G401.6 (cell line): ENCODE data around the gene KRT83.
"Not testable (repeated sequence)": the region's sequence is repeated elsewhere in the genome, so short reads cannot be mapped to it uniquely, and the experiment has no call there.

ENCODE experiments used
- FAIRE-seq: peaks from 2 replicates; lab custom pipeline; 2012; peaks lifted over from hg19 to GRCh38; lab: Jason Lieb, UNC

The KRT83 gene

DNA sequence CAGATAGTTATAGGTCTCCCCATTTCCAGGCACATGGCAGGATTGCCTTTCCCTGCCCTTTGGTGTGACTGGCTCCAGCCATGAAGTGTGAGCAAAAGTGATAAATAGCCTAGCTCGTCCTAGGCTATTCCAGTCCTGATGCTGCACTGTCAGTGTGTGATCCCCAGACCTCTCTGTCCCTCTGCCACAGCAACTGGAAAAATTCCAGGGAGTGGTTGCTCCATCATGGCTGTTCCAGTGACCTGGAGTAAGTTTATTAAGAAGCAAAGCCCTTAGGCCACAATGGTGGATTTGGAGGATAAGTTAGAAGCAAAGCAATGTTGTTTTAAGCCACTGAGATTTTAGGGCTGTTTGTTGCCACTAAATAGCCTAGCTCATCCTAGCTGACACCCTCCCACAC is 9.8 kb upstream of the KRT83 start:
- no peak for FAIRE-seq

DNA sequence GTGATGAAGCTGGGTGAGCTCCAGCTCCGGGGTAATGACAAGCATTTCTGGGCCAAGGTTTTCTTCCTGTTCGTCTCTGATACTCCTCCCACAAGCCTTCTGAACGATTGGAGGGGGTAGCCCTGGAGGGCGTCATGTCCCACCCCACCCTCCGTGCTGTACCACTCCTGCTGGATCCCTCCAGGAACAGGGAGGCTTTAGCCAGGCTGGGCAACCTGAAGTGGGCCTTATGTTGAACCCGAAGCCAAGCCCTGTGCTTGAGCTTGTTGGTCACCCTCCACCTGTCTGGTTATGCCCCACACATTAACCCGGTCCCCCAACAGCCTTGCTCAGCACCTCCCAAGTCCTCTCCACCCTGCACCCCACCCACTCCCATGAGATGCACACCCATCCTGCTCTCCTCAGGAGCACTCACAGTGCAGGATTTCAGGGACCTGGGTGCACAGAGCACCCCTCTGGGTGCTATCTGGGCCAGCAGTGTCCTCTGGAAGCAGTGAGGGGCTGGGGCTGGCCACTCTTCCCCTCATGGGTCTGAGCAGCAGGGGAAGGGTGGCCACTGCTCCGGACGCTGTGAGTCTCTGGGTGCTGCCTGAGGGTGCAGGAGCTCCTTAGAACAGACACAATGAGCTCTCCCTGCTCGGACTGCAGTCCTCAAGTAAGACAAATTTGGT is 6.8 kb upstream of the KRT83 start:
- FAIRE-seq = no peak

GRCh38 chr12:52327052-52327829 is 6.0 kb upstream of the KRT83 start:
- FAIRE-seq = peak; percentile 42

- no peak for FAIRE-seq
Measured at GRCh38 chr12:52324153-52324444, 2.9 kb upstream of the KRT83 start.

- FAIRE-seq = no peak
Measured at GRCh38 chr12:52323416-52324152, 2.4 kb upstream of the KRT83 start.

- no peak for FAIRE-seq
Measured at GRCh38 chr12:52323001-52323400, 1.8 kb upstream of the KRT83 start.

DNA sequence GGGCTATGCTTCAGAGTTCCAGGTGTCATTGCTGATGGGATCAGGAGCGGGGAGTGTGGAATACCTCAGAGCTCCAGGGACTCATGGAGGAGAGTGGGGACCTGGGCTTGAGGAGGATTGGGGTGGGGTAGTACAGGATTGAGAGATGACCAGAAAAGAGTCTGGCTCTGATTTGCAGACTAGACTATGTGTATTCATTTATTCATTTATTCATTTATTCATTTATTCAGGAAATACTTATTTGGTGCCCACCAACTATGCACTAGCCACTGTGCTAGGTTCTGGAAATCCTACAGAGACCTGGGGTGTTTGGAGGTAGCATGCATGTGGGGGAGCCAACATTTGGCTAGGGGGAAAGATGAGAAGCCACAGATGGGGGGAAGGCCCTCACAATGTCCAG is 871 bp upstream of the KRT83 start:
- no peak for FAIRE-seq

DNA sequence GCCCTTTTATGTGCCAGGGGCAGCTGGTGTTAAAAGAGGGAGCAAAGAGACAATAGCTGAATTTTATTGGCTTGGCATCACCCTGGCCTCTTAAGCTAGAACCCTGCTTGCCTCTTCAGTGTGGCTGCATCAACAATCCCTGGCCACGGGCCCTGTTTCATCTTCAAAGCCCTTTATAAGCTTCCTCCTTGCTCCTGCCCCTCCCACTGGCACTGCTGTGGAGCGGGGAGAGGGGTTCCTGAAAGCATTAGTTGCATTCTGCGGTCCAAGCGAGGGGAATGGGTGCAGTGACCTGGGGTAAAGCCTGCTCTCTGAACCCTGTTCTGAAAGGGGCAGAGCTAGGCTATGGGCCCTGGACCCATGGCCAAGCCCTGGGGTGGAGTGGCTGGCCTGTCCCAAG is 220 bp upstream of the KRT83 start:
- FAIRE-seq = no peak

- no peak for FAIRE-seq
Measured at GRCh38 chr12:52319097-52319496, 2.1 kb downstream of the KRT83 start.

GRCh38 chr12:52318241-52318990 is 2.8 kb downstream of the KRT83 start:
- no peak for FAIRE-seq

GRCh38 chr12:52317468-52318052 is 3.6 kb downstream of the KRT83 start:
- FAIRE-seq = no peak

- FAIRE-seq = no peak
Measured at GRCh38 chr12:52316701-52317100, 4.5 kb downstream of the KRT83 start.

- no peak for FAIRE-seq
Measured at GRCh38 chr12:52316290-52316689, 4.9 kb downstream of the KRT83 start.

GRCh38 chr12:52315721-52316120 is 5.5 kb downstream of the KRT83 start:
- not testable (repeated sequence) for FAIRE-seq

DNA sequence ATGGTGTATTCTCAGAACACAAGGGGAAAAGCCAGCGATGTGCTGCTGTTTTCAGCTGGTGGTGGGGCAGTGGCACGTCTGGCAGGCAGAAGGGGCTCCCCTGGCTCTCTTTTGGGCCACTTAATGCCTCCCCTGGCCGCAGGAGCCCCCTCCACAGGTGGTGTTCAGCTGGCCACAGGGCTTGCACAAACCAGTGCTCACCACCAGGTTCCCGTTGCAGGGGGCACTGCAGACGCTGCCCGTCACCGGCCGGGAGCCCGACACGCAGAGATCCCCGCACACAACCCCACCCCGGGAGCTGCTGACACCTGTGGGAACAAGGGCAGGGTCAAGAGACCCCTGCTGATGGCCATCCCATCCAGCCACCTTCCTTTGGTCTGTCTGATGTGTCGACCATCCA is 6.7 kb downstream of the KRT83 start:
- no peak for FAIRE-seq

- no peak for FAIRE-seq
Measured at GRCh38 chr12:52313926-52314325, 7.3 kb downstream of the KRT83 start.

DNA sequence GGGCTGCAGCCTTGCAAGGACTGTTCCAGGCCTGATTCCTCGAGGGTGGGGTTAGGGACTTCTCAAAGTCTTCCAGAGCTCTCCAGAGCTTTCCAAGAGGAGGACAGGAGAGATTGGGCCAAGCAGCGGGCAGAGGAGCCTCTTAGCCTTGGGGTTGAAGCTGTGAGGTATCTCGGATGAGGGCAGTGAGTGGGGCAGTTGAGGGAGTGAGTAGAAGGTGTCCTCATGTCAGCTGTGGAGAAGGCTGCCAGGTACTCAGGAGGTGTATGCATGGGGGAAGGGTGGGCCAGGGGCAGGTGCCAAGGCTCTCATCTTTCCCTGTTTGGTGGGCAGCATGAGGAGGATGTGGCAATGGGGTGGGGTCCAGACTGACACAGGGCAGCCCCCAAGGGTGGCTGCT is 7.7 kb downstream of the KRT83 start:
- no peak for FAIRE-seq

DNA sequence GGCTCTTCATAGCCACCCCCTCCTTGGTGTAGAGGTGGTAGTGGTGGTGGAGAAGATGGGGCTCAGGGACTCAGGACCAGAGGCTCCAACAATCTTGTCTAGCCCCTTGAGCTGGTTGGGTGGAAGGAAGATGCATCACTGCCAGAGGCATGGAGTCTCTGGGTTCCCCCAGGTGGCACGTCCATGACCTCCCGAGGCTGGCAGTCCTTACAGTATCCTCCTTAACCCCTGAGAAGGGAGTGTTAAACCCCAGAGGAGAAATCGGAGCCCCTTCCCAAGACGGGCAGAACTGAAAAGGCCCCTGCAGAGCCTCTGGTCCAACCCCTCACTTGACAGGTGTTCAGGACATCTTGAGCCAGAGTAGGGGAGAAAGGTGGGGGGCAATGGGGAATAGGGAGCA is 9.1 kb downstream of the KRT83 start:
- FAIRE-seq = no peak

DNA sequence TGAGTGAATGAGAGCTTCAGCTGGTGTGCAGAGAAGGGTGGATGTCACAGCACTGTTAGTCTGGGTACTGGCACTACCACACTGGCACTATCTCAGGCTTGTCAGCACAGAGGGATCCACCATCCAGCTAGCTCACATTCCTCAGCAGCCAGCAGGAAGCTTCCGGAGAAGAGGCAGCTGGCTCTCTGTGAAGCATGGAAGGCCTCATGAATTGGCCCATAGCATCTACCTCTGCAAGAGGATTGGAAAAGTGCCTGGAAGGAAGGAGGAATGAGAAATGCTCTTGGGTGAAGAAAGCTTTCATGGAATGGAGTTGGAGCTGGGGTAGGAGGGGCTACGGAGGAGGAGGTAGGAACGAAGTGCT is 9.9 kb downstream of the KRT83 start:
- FAIRE-seq = no peak

DNA sequence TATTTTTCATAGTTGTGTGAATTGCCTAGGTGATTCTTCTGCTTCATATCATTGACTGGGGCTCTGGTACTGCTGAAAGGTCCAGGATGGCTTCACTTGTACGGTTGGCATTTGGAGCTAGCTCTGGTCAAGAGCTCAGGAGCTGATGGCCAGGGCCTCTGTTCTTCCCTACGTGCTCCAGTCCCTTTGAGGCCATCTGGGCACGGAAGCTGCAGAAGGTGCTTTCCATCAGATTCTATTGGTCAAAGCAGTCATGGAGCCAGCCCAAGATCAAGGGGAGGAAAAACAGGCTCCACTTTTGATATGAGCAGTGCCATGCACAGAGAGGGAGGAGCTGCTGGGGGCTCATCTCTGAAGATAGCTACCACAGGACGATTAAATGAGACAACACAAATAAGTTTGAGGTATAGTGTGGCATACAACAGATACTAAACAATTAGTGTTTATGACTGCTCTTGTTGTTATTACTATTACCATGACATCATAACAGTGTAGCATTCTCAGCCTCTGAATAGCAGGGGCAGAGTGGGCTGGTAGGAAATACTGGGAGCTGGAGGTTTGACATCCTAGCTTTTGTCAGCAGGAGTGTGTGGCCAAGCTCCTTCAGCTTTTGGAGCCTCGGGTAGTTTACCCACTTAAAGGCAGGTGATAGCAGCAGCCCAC is 10.4 kb downstream of the KRT83 start:
- no peak for FAIRE-seq

GRCh38 chr12:52308806-52309425 is 12.3 kb downstream of the KRT83 start:
- FAIRE-seq = no peak
